Thoracic aorta (tissue), 2 donors: ENCODE measurements around the gene TMEM244. TPM values are rescaled to one million over a fixed set of nuclear protein-coding genes. Genes with fewer than 3 reads are reported as not detected.

Source experiments
- ATAC-seq: fragments of 150-250 bp; one replicate; pipeline ENCODE4 v1.8.0; 2017; ENCODE audit warnings: low read depth; ENCODE audit not compliant: insufficient number of reproducible peaks, low FRiP score
- DNase-seq: peaks from one replicate; pipeline ENCODE4 v3.0.0-alpha.2; 2020; ENCODE audit warnings: low spot score
- H3K27ac ChIP-seq, 2 donors: fragments of 200-600 bp; sonication (generic); 1 replicate in 1 of 2; 2 replicates in 1 of 2; pipeline ENCODE4 v1.5.1; 2016; ENCODE audit warnings: mild to moderate bottlenecking in 2 of 2, moderate library complexity in 2 of 2
- H3K27me3 ChIP-seq: fragments of 200-600 bp; sonication (generic); replicated peaks from 2 replicates; pipeline ENCODE4 v1.6.0; 2016; ENCODE audit warnings: mild to moderate bottlenecking; ENCODE audit not compliant: insufficient read depth
- H3K36me3 ChIP-seq: fragments of 200-600 bp; sonication (generic); one replicate; pipeline ENCODE4 v1.5.1; 2016
- H3K4me1 ChIP-seq, 2 donors: fragments of 200-600 bp; sonication (generic); 1 replicate in 1 of 2; 2 replicates in 1 of 2; pipeline versions ENCODE4 v1.5.1 to v1.6.0; 2016; ENCODE audit warnings: low read depth in 2 of 2, mild to moderate bottlenecking in 1 of 2; ENCODE audit not compliant: control insufficient read depth in 1 of 2
- H3K4me3 ChIP-seq: fragments of 200-600 bp; sonication (generic); 2 replicates; pipeline ENCODE4 v1.5.1; 2016; ENCODE audit warnings: mild to moderate bottlenecking
- H3K9me3 ChIP-seq: fragments of 200-600 bp; sonication (generic); 2 replicates; pipeline ENCODE4 v1.5.1; 2016
- total RNA-seq, 2 donors: library from RNA; depleted of rRNA; stranded (reverse); fragments of >200 nt; gene quantifications; one replicate each; pipeline versions ENCODE4 v1.1.0 to v1.2.3, GENCODE V29; 2016
- TF ChIP-seq, protein P1 (sequence below): fragments of 200-600 bp; sonication (generic); IDR thresholded peaks from one replicate; pipeline ENCODE4 v1.5.1; 2019; ENCODE audit warnings: antibody characterized with exemption

The TMEM244 gene
- total RNA-seq, 2 donors from 2014 or later = not detected

DNA sequence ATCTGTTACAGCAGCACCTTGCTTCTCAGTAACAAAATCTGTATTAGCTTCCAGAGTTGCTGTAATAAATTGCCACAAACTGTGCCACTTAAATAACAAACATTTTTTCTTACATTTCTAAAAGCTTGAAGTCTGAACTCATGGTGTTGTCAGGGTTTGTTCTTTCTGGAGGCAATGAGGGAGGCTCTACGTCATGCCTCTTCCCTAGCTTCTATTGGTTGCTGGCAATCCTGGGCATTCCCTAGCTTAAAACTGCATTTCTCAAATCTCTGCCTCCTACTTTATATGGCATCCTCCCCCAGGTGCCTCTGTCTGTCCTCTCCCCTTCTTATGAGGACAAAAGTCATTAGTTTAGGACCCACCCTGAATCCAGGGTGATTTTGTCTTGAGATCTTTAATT, 41.6 kb upstream of the TMEM244 start:
- no peak overlapping the region for H3K27ac ChIP-seq
- H3K27me3 ChIP-seq = no peaks in the 10 kb centered on the region
- TF ChIP-seq, protein P1, sequence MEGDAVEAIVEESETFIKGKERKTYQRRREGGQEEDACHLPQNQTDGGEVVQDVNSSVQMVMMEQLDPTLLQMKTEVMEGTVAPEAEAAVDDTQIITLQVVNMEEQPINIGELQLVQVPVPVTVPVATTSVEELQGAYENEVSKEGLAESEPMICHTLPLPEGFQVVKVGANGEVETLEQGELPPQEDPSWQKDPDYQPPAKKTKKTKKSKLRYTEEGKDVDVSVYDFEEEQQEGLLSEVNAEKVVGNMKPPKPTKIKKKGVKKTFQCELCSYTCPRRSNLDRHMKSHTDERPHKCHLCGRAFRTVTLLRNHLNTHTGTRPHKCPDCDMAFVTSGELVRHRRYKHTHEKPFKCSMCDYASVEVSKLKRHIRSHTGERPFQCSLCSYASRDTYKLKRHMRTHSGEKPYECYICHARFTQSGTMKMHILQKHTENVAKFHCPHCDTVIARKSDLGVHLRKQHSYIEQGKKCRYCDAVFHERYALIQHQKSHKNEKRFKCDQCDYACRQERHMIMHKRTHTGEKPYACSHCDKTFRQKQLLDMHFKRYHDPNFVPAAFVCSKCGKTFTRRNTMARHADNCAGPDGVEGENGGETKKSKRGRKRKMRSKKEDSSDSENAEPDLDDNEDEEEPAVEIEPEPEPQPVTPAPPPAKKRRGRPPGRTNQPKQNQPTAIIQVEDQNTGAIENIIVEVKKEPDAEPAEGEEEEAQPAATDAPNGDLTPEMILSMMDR = no peak
- no peak overlapping the region for H3K4me3 ChIP-seq
- H3K4me1 ChIP-seq = no peaks in the 10 kb centered on the region
- ATAC-seq (no peak), DNase-seq (no peak)
- H3K36me3 ChIP-seq = no peaks in the 10 kb centered on the region
- no peaks in the 10 kb centered on the region for H3K9me3 ChIP-seq

DNA sequence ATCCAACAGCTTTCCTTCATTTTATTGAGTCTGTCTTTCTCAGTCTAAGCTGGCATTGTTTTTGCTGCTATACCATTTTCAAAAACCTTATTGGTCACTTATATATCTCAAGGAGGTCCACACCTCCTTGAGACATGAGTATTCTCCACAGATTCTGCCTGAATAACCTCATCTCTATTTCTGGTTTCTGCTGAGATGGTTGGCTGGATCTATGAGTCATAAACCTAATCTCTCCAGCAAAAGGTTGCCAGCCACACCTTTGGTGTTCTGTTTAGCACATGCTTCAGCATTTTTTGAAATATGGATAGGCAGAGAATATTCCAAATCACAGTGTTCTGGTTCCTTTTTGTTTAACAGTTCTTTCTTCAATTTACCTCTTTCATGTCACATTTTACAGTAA, 40.8 kb upstream of the TMEM244 start:
- H3K9me3 ChIP-seq = no peaks in the 10 kb centered on the region
- H3K36me3 ChIP-seq = no peaks in the 10 kb centered on the region
- H3K4me1 ChIP-seq = no peaks in the 10 kb centered on the region
- no peak overlapping the region for H3K4me3 ChIP-seq
- ATAC-seq = no peak
- H3K27me3 ChIP-seq = no peaks in the 10 kb centered on the region
- DNase-seq = no peak
- TF ChIP-seq, protein P1 = no peak
- H3K27ac ChIP-seq = no peak overlapping the region

DNA sequence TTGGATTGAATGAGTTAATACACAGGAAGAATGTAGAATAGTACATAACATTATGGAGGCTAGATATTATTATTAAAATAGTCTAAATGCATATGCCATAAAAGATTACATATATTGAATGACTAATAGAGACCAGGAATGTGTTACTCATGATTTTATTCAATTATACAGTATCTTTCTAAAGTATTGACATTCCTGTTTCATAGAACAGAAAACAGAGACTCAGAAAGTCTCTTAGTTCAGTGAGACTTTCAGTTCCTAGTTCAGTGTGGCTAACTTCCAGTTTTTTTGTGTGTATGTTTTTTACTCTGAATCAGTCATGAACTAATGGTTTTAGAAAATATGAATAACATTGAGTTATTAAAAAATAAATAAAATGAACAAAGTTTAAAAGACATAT, 34.6 kb upstream of the TMEM244 start:
- no peak overlapping the region for H3K27ac ChIP-seq
- H3K36me3 ChIP-seq = no peaks in the 10 kb centered on the region
- H3K9me3 ChIP-seq = no peaks in the 10 kb centered on the region
- no peak for DNase-seq
- H3K4me1 ChIP-seq = no peaks in the 10 kb centered on the region
- no peak overlapping the region for H3K4me3 ChIP-seq
- H3K27me3 ChIP-seq = no peaks in the 10 kb centered on the region
- ATAC-seq = no peak
- TF ChIP-seq, protein P1 = no peak

DNA sequence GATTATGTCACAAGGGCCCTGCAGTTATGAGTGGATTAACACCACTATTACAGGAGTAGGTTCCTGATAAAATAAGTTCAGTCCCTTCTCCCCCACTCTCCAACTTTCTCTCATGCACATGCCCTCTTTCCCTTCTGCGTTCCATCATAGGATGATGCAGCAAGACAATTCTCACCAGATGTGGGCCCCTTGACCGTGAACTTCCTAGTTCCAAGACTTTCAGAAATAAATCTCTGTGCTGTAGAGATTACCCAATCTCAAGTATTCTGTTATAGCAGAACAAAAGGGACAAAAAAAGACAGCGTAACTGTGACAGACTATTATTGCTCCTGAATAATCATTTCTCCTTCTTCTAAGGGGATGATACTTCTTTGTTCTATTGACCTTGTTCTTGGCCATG, 33.8 kb upstream of the TMEM244 start:
- no peaks in the 10 kb centered on the region for H3K9me3 ChIP-seq
- TF ChIP-seq, protein P1 = no peak
- no peaks in the 10 kb centered on the region for H3K36me3 ChIP-seq
- H3K27ac ChIP-seq = no peak overlapping the region
- no peaks in the 10 kb centered on the region for H3K27me3 ChIP-seq
- ATAC-seq (no peak), DNase-seq (no peak)
- H3K4me1 ChIP-seq = no peaks in the 10 kb centered on the region
- no peak overlapping the region for H3K4me3 ChIP-seq

DNA sequence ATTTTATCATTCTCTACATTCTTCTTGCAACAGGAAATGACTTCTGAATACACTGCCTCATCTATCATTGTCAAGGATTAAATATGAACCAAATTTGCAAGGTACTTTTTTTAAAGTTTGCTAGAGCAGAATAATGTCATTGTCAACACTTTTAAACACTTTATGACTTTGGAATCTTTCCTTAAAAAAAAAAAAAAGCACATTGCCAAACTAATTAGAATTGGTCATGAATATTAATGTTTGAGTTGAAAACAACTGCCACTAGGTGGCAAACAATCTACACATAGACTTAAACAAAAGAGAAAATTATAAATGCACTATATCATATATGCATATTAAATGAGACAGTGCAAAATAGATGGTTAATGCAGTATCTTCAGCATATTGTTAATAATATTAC, 32.5 kb upstream of the TMEM244 start:
- Histone ChIP-seq H3K27ac (no peak overlapping the region), H3K4me3 (no peak overlapping the region), H3K36me3 (no peaks in the 10 kb centered on the region), H3K27me3 (no peaks in the 10 kb centered on the region), H3K4me1 (no peaks in the 10 kb centered on the region), H3K9me3 (no peaks in the 10 kb centered on the region)
- TF ChIP-seq, protein P1 = peak; percentile 23
- ATAC-seq (no peak), DNase-seq (no peak)
